ENCODE data around the gene GALNT17. TPM values are rescaled to one million over a fixed set of nuclear protein-coding genes. Genes with fewer than 3 reads are reported as not detected.

The GALNT17 gene
- total and polyA plus RNA-seq, 12 donors, result 15.1 to 87.0 (median 55.4) TPM

DNA sequence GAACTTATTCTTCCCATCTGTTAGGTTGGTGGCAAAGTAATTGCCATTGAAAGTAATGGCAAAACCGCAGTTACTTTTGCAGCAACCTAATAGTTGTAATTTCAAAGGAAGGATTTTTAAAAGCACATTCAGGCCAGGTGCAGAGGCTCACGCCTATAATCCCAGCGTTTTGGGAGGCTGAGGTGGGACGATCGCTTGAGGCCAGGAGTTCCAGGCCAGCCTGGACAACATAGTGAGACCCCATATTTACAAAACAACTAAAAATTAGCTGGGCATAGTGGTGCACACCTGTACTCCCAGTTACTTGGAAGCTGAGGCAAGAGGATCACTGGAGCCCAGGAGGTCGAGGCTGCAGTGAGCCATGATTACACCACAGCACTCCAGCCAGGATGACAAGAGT lies 374.9 kb downstream of the GALNT17 start:
- no peaks in the 10 kb centered on the region for H3K36me3 ChIP-seq
- H3K4me1 ChIP-seq, result no peaks in the 10 kb centered on the region
- intact Hi-C loops (cut with DNase I), result no loop called here
- ATAC-seq (no peak), DNase-seq (no peak)
- TF ChIP-seq, protein P1, sequence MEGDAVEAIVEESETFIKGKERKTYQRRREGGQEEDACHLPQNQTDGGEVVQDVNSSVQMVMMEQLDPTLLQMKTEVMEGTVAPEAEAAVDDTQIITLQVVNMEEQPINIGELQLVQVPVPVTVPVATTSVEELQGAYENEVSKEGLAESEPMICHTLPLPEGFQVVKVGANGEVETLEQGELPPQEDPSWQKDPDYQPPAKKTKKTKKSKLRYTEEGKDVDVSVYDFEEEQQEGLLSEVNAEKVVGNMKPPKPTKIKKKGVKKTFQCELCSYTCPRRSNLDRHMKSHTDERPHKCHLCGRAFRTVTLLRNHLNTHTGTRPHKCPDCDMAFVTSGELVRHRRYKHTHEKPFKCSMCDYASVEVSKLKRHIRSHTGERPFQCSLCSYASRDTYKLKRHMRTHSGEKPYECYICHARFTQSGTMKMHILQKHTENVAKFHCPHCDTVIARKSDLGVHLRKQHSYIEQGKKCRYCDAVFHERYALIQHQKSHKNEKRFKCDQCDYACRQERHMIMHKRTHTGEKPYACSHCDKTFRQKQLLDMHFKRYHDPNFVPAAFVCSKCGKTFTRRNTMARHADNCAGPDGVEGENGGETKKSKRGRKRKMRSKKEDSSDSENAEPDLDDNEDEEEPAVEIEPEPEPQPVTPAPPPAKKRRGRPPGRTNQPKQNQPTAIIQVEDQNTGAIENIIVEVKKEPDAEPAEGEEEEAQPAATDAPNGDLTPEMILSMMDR (IDR thresholded peaks at IDR 0.05), result no peak
- 87 to 89% methylated on average over 6 of the region's 6 CpGs for WGBS, 2 donors
- H3K27me3 ChIP-seq, result no peaks in the 10 kb centered on the region
- H3K9me3 ChIP-seq, result no peaks in the 10 kb centered on the region
- H3K27ac ChIP-seq, result no peak overlapping the region
- no peak overlapping the region for H3K4me3 ChIP-seq

DNA sequence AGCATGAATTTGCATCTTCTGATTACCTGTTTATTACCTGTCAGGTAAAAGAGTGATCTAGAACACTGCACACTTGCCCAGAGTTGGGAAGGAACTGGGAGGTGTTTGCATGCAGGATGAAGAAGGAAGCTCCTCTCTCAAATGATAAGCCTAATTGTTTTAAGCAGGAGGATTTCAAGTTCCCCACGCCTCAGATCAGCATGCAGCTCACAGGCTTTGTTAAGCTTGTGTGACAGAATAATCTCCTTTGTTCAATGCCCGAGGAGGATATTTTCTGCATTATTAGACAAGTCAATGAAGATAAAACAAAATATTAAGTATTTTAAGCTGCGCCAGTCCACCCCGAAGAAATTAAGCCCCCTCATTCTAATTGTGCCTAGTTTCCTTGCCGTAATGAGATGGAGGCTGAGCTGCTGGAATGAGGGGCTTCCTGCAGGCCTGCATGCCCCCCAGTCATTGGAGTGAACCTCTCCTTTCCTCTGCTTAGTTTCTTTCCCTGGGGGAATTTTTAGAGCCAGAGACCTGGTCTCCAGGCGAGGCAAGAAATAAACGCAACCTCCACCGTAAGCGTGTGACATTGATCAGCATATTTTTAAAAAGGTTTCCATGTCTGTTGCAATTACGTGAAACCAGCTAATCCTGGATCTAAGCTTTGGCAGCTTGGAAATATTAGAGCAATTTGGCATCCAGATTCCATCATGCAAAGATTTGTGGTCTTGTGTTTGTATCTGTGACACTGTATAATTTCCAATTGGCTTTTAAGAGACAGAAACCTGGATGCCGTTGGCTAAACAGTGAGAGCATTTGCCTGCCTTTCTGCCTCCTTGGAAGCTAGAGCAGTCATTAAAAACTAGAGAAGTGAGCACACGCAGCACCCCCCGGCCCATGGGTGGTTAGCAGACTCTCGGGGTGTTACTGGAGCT lies 376.0 kb downstream of the GALNT17 start:
- ATAC-seq, result no peak

DNA sequence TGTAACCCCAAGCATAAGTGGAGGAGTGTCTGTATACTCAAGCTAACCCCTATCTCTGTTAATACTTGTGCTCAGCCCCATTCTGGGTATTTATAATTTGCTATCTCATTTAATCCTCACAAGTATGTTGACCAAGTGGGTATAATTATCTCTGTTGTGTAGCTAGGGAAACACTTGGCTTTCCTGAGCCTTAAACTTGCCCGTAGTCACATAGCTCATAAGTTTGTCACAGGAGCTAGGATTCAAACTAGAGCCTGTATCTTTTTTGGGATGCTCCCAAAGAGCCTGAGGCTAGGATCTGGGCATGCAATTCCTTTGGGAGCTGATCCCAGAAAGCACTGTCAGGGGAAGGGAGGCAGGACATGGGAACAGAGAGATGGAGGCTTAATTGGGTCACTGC lies 377.4 kb downstream of the GALNT17 start:
- no peaks in the 10 kb centered on the region for H3K4me1 ChIP-seq
- intact Hi-C loops (cut with DNase I), result no loop called here
- no peaks in the 10 kb centered on the region for H3K36me3 ChIP-seq
- H3K27ac ChIP-seq, result no peak overlapping the region
- no peaks in the 10 kb centered on the region for H3K9me3 ChIP-seq
- WGBS, 2 donors, result 39 to 40% methylated on average over 1 of the region's 1 CpG
- TF ChIP-seq, protein P1 (IDR thresholded peaks at IDR 0.05), result no peak
- ATAC-seq (peak in 3 of 8 donors; percentile 19 to 73 (median 44)), DNase-seq (no peak)
- no peak overlapping the region for H3K4me3 ChIP-seq
- no peaks in the 10 kb centered on the region for H3K27me3 ChIP-seq

More for the DNA sequence above, 376.0 kb downstream of the GALNT17 start:
- Histone ChIP-seq H3K4me1 (no peaks in the 10 kb centered on the region), H3K27ac (no peak overlapping the region), H3K36me3 (no peaks in the 10 kb centered on the region), H3K9me3 (no peaks in the 10 kb centered on the region), H3K4me3 (no peak overlapping the region), H3K27me3 (no peaks in the 10 kb centered on the region)
- intact Hi-C loops (cut with DNase I), result no loop called here
- WGBS, 2 donors, result 62 to 71% methylated on average over 14 of the region's 14 CpGs
- TF ChIP-seq, protein P1 (IDR thresholded peaks at IDR 0.05), result no peak
- no peak for DNase-seq

DNA sequence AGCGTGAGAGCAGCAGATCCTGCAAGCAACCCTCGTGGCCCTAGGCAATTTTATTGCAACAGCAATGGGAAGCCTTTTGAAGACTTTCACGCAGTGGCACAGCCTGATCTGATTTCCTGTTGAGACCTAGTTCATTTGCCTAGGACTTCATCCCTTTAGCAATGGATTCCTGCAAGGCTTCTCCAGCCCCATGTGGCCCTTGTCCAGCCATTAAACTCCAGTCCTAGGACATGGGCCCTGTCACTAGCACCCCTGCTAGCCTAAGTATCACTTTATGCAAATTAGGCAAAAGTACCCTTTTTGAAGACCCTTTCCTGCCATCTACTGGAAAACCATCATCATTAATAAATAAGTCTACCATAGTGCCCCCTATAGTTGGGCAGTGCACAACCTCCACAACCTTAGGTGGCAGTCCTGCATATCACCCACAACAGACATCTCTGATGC lies 379.4 kb downstream of the GALNT17 start:
- intact Hi-C loops (cut with DNase I), result loop anchor here in 2 of 10 donors (10.0 kb wide), 1 partner anchor 657 kb away; no protein-coding TSS in a partner anchor
- TF ChIP-seq, protein P1 (IDR thresholded peaks at IDR 0.05), result peak in 4 of 9 donors; percentile 5 to 18 (median 11)
- Histone ChIP-seq H3K36me3 (no peaks in the 10 kb centered on the region), H3K4me3 (no peak overlapping the region), H3K27ac (no peak overlapping the region), H3K27me3 (no peaks in the 10 kb centered on the region), H3K9me3 (peaks cover 0 to 11% (median 0%) of the 10 kb centered on the region in 11 donors), H3K4me1 (no peaks in the 10 kb centered on the region)
- 80 to 81% methylated on average over 3 of the region's 3 CpGs for WGBS, 2 donors
- DNase-seq (no peak), ATAC-seq (no peak)
